Endothelial cell of umbilical vein (primary cell): ENCODE data around the gene MED23.

ENCODE experiments used
- CTCF ChIP-seq, 2 donors: IDR thresholded peaks; 1 replicate in 1 of 2; 2 replicates in 1 of 2; pipeline ENCODE4 v1.5.1; 2011; ENCODE audit warnings: low read length in 2 of 2, mild to moderate bottlenecking in 2 of 2, moderate library complexity in 2 of 2, control low read depth in 1 of 2, inconsistent platforms in 1 of 2, low read depth in 1 of 2; ENCODE audit not compliant: insufficient read depth in 1 of 2; ENCODE audit errors: extremely low read depth in 1 of 2
- EZH2 ChIP-seq: IDR thresholded peaks from 2 replicates; pipeline ENCODE4 v1.6.1; 2012; ENCODE audit warnings: borderline replicate concordance, low read depth, mild to moderate bottlenecking, moderate library complexity, low read length, inconsistent platforms; ENCODE audit not compliant: severe bottlenecking
- MAX ChIP-seq: IDR thresholded peaks from 2 replicates; pipeline ENCODE4 v1.6.1; 2011; ENCODE audit not compliant: insufficient read depth, insufficient read length

- TF ChIP-seq MAX (no peak), EZH2 (no peak), CTCF (IDR thresholded peaks at IDR 0.05; ENCODE audit: extremely low read depth in 1 of 2, insufficient read depth in 1 of 2, low read depth in 1 of 2, low read length in 2 of 2) (no peak)
Measured at GRCh38 chr6:131673184-131673583, 45.1 kb upstream of the MED23 start.
